Hematopoietic multipotent progenitor cell treated with erythropoietin and hydrocortisone succinate and interleukin-3 and kit ligand, for 8 days (in vitro differentiated cells): Measurements from ENCODE around the gene TNFRSF14.

Source experiments
- DNase-seq: peaks from one replicate; pipeline ENCODE4 v3.0.0-alpha.2; 2015

TNFRSF14 gene

DNA sequence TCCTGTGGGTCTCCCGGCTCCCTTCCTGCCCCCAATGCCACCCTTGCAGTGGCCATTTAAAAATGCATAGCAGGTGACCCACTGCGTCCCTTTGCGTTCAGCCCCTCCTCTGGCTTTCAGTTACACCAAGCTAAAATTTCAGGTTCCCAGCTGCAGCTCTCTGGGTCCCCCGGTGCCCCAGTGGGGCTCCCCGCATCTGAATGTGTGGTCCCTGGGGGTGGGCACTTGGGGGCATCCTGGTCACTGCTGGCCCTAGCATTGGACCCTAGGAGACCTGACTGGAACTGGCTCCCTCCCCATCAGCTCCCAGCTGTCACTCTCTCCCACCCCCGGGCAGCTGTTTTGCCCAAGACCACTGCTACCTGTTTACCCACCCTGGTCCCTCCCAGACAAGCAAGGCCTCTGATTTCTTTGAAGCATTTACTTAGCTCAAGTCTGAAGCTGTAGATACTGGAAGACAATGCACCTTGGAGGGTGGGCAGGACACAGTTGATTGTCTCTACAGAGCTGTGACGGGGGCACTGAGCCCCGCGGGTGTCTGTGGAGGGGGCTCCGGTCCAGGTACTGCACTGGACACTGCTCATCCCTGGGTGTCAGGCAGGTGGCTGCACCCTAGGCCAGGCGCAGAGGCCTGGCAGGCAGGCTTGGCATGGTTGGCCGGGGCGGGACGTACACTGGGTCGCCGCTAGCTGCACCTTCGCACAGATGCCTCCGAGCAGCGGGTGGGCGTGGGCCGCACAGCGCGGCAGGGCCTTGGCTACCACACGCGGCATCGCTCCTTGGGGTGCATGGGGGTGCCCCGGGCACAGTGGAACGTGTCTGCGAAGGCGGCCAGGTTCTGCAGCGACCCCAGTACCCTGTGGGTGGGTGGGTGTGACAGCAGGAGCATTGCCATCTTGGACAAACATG is 34.3 kb downstream of the TNFRSF14 start:
- no peak for DNase-seq

DNA sequence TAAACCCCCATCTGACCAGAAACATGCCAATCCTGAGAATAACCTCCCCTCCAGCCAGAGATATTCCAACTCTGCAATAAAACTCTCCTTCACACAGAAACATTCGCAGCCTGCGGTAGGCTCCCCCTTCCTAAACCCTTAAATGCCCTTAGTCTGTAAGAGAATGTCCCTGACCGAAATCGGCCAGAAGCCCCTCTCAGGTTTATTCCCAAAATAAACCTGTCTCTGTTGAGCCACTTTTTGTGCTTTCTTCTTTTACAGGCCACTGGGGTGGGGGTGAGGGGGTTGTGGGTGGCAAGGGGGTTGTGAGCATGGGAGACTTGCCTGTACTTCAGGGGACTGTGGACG is 35.0 kb downstream of the TNFRSF14 start:
- DNase-seq = no peak

DNA sequence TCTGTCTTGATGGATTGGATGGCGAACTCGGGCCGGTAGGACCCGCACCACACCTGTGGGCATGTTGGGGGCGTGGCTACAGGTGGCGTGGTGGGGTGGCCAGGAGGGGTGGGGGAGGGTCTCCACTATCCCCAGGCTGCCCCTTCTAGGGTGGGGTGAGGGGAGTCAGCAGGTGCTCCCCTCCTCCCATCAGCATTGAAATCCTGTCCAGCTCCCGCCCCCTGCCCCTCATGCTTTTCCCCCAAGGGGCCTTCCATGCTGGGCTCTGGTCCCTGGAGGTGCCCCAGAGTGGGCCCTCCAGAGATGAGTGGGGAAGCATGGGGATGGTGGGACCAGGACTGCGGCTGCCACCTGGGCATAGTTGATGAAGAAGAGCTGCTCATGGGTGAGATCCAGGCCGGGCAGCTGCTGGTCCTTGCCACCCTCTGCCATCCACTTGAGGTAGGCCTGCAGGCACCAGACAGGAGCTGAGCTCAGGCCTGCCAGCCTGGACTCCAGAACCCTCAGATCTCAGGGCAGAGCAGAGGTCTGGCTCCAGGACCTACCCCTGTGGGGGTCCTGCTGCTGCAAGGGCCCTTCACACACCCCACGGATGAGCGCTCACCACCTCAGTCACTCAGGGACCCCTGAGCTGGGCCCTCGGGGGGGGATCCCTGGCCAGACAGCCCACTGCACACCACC is 35.5 kb downstream of the TNFRSF14 start:
- no peak for DNase-seq

DNA sequence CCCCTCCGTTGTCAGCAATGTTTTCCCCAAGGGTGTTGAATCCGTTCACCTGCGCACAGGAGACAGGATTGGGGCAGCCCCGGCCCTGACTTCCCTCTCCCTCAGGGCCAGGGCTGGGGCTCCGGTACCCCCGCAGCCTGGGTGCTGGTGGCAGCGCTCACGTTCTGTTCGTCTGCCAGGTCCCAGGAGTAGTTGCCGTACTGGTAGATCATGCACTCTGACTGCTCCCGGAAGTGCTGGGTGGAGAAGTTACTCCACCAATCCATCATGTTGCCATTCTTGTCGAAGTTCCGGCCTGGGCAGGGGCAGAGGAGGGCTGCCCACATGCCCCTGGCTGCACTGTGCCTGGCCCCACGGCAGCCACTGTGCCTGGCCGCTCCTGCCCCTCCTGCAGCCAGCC is 36.5 kb downstream of the TNFRSF14 start:
- DNase-seq = no peak

DNA sequence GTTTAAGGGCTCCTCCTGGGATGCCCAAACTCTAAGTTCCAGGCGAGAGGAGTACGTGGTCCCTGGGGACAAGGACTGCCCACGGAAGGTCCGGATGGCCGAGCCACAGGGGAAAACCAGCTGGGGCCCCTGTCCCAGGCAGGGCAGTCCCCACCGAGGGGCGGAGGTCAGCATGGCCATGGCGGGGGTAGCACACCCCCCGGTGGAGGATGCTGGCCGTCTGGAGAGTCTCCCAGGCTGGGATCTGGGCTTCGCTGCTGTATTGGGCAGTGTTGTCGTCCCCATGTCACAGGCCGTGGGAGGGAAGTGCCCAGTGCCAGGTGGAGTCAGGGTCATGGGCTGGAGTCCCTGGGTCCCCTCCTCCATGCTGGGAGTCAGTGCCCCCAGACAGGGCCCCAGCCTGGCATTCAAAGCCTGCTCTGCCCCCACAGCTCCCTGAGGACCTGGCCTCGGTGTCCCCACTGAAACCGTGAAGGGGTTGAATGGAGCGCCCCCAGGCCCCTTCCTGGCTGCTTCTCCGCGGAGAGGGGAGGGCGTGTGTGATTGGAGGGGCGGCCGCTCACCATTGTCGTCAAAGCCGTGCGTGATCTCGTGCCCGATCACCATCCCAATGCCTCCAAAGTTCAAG is 37.2 kb downstream of the TNFRSF14 start:
- no peak for DNase-seq

DNA sequence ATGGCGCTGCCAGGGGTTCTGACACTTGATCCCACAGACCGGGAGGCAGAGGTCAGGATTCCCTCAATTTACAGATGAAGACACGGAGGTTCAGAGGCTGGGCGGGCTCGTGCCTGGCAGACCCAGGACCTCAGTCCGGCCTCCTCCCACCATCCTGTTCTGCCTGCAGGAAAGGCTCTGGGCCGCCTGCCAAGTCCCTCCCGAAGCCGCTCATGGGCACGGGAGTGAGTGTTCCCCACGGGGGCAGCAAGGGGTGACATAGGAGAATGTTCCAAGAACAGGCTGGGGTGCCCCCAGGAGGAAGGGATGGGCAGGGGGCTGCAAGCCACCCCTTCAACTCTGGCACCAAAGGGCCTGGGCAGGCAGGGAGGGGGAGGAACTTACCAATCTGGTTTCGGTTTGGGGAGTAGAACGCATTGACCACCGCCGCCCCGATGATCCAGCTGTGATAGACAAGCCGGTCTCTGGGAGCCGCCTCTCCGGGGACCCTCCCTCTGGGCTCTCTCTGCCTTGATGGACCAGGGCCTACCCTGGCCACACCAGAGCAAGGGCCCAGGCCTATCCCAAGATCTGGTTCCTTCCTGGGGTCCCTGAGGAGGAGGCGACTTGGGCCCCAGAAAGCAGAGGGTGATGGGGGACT is 38.0 kb downstream of the TNFRSF14 start:
- no peak for DNase-seq

DNA sequence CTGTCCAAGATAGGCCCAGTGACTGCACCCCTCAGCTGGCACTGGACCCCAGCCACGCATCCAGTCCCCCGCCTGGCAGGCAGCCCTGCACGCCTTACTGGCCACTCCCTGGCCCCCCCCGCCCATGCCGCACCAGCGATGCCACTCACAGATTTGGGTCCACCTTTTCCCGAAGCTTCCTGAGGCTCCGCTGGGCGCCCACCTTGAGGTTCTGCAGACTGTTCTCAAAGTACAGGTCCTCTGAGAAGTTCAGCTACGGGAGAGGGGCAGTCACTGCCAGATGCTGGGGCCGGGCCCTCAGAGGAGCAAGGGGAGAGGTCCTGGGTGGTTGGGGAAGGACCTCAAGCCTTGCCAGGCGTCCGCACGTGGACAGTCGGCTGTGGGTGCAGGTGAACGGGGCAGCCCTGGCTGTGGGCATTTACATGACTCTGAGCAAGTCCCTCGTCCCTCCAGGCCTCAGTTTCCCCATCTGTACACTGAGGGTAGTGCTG is 38.5 kb downstream of the TNFRSF14 start:
- no peak for DNase-seq

DNA sequence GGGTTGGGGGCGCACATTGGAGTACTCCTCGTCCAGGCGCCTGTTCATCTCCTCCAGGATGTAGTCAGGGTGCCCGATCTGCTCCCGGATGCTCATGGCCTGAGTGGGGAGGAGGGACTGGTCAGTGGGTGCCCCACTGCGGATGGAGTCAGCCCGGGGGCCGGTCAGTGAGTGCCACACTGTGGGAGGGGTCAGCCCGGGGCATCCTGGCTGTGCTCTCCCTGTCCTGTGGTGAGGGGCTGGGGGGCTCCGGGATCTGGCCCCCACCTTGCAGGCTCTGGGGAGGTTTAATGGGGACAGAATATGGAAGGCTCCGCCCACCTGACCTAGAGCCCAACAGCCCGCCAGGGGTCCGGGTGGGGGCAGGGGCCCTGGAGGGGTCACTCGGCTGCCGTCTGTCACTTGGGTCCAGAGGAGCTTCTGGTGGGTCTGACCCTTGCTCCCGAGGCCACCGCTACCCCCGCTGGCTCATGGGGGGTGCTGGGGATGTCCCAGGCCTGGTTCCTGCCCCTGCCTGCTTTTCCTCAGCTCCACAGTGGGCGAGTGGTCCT is 39.2 kb downstream of the TNFRSF14 start:
- no peak for DNase-seq

DNA sequence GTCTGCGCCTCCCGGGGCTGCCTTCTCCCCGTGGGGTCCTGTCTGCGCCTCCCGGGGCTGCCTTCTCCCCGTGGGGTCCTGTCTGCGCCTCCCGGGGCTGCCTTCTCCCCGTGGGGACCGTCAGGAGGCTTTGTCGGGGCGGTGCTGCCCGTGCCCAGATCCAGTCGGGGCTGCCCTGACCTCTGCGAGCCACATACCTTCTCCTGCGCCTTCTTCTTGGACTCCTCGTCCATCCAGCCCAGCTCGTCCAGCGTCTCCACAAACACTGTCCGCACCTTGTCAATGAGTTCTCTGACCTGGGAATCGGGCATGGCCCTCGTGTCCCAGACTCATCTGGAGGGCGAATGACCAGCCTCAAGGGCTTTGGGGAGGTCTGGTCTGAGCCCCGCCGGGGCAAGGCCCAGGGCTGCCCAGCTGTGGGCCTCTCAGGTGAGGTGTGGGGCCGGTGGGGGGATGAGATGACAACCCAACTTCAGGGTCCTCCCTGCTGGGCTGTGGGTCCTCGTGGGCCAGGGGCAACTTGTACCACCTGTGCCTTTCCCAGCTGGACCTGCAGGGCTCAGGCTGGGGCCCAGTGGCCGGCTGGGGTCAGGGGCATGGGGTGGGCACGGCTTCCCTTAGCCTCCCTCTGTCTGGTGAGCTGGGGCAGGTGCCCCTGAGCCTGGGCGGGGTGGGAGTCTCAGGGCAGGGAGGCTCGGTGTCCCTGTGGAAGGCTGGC is 39.8 kb downstream of the TNFRSF14 start:
- DNase-seq = no peak

DNA sequence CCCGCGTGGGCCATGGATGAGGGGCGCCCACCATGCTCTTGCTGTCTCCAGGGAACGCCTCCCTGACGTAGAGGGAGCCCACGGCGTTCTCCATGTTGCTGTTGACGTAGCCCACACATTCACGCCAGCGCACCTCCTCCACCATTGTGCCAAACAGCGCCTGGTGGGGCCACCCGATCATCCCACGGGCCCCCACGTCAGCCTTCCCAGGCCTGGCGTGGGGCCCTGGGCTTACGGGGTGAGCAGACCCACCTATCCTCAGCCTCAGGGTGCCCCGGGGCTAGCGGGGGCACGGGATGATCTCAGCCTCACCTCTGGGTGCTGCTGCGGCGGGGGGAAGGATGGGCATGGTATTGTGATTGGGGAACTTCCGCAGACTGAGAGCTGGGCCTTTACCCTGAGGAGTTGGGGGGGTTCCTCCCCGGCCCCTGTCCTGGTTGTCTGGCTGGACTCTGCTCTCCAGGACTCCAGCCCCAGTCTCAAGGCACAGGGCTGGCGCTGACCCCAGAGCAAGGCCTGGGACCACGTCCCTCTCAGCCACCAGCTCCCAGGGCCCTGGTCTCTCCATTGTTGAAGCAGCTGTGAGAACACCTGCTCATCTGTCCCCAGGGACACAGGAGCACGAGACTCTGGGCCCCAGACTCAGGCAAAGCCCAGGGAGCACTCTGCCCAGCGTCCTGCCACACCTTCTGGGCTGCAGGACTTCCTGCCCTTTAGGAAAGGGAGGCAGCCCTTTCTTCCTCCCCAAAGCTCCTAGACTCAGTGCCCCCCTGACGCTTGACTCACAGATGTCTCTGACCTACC is 40.6 kb downstream of the TNFRSF14 start:
- DNase-seq = no peak

DNA sequence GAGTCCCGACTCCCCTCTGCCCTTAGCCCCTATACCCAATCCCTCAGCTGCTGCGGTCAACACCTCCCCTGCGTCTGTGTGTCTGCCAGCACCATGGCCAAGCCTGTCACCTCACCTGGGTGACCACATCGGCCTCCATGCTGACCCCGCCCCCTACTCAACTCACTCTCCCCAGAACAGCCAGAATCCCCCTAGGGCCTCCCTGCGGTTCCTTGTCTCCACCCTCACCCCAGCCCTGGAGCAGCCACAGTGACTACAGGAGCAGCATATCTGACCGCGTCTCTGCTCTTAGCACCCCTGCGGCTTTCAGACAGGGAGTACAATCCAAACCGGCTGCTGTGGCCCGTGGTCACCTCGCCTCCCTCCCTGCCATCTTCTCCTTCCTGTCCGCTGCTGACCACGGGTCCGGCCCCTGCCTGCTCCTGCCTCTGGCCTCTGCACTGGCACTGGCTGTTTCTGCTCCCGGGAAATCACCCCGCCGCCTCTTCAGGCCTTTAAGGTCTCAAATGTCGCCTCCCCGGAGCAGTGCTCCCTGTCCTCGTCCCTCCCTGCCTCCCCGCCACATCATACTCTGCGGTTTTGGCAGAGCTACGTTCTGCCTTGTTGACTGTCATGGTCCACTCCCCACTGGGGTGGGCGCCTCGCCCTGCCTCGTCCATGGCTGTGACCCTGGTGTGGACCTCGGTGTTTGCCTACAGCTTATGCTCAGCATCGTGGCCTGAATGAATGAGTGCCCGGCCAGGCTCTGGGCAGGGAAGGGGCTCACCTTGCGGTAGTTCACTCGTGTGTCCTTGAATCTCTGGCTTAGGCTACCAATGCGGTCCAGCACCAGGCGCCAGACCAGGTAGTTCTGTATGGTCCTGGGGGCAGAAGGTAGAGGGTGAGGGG is 41.5 kb downstream of the TNFRSF14 start:
- no peak for DNase-seq

DNA sequence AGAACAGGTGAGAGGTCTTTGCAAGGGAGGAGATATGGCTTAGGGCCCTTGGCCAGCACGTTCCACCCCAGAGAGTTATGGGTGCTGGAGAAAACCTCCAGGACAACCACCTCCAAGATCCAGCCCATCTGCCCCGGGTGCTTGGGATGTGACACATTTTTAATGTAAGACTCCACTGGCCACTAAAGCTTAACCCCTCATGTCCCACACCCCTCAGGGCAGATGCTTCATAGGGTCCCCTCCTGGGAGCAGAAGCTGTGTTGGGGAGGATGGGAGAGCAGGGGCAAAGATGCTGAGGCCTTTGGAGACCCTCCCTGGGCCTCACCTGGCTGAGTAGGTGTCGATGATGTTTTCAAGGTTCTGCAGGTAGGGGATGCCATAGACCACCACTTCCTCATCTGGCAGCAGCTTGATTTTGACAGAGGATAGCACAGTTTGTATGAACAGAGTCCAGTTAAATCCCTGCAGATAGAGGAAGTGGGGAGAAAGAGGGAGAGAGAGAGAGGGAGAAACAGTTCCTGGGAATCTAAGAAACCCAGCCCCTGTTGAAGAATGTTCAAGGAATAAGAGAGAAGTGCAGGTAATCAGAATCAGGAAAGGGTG is 42.3 kb downstream of the TNFRSF14 start:
- DNase-seq = no peak

DNA sequence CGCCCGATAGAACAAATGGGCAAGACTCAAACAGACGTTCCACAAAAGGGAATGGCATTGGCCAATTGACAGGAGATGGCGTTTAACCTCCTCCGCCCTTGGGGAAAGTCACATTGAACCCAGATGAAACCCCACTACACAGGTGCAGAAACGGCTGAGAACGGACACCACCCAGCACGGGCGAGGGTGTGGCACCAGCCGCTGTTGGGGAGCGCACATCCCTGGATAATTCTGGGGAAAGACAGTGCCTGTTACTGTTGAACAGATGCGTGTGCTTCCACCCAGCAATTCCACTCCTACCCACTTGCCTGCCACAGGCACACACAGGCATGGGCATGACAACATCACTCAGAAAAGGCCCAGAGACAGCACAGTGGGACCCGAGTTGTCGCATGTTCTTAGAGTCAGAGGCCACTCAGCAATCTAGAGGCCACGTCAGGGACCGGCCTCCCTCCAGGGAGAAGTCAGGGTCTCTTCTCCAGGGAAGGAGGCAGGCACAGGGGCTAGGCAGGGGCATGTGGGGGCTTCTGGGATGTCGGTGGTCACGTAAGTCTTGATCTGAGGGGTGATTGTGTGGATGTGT is 45.6 kb downstream of the TNFRSF14 start:
- no peak for DNase-seq

DNA sequence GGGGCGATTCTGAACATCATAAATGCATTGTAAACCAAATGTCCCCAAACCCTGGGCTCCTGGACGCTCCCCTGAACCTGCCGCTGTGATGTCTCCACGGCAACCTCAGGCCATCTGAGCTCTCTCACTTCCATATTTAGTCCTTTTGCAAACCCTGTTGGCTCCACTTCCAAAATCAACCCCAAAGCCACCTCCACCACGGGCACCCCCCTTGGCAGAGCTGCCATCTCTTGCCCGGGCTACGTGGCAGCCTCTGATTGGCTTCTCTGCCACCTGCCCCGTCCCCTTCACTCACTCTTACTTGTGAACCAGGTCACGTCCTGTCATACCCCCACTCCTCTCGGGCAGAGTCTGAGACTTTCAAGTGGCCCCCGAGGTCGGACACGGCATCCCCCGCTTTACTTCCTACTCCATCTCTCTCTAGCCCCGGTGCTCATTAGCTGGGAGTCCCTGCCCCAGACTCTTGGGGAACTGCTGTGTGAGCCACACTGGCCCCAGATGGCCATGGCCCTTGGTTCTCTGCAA is 46.2 kb downstream of the TNFRSF14 start:
- no peak for DNase-seq

DNA sequence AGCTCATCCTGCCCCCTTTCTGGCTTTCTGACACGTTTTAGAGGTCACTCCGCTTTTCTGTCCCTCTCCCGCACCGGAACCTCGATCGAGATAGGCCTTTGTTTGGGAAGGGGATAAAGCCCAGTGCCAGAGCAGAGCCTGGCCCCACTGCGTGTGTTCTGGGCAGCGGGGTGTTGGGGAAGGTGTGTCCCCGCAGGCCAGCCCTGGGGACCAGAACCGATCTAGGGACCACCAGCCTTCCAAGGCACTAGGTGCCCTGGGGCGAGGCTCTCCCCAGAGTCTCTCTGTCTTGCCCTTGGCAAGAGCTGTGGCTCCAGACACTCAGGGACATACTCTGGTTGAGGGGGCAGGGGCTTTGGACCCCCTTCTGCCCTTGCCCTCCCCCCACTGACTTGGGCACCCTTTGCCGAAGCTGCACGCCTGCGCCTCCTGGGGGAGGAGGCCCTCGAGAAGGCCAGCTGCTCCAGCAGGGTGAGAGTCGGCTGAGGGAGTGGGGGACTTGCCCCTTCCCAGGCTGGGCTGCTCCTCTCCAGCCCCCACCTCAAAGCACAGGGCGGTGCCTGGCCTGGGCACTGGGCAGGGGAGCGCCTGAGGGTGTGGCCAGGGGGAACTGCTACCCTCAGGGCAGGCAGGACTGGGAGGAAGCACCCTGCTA is 46.8 kb downstream of the TNFRSF14 start:
- DNase-seq = no peak

DNA sequence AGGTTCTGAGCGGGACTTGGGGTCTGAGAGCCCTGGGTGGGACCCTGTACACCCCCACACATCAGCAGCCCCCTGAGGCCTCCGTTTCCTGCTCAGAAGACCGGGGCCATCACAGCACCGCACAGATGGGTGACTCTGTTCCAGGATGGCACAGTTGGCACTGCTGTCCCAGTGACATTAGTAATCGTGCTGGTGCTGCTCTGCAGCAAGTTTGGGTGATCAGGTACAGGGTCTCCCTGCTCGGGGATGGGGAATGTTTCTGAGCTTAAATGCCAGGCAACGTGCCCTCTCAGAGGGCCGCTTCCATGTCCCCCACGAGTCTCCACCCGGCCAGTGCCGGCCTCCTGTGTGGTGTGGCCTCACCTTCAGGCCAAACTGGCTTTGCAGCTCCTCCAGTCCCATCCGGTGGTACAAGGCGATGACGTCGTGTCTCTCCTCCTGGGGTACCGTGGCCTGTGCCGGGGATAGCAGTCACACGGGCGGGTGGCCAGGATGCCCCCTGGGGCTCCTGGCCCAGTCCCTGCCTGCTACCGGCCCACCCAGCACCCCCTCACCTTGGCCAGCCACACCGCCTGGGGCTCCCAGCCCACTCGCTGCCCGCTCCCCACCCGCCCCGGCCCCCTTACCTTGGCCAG is 47.5 kb downstream of the TNFRSF14 start:
- no peak for DNase-seq

DNA sequence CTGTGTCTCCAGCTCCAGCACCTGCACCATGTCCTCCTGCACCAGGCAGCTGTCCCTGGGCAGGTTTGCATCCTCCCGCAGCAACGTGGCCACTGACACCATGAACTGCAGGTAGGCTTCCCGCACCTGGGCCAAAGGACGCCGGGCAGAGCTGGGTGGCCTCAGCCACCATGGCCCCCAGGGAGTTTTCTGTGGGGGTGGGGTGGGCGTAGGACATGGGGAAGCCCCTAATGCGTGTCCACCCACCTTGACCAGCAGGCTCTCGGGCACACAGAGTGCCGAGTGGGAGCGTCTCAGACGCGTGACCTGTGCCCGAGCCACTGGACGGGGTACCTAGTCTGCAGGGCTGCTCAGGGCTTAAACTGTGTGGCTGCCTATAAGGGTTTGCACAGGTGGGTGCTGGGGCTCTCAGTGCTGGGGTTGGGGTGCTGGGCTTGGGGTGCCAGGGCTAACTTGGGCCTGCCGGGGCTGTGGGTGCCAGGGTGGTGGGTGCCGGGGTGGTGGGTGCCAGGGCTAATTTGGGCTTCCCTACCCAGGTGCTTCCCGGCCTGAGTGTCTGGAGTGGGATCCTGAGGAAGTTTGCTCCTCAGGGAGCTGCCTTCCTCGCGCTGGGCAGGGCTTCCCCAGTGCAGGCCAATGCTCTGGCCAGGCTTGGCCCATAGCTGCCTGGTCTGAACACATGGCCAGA is 48.1 kb downstream of the TNFRSF14 start:
- DNase-seq = no peak
